ENCODE data around the gene ICA1. TPM values are rescaled to one million over a fixed set of nuclear protein-coding genes. Genes with fewer than 3 reads are reported as not detected.

Gene ICA1
- total RNA-seq, 1 donor: 4.3 TPM

DNA sequence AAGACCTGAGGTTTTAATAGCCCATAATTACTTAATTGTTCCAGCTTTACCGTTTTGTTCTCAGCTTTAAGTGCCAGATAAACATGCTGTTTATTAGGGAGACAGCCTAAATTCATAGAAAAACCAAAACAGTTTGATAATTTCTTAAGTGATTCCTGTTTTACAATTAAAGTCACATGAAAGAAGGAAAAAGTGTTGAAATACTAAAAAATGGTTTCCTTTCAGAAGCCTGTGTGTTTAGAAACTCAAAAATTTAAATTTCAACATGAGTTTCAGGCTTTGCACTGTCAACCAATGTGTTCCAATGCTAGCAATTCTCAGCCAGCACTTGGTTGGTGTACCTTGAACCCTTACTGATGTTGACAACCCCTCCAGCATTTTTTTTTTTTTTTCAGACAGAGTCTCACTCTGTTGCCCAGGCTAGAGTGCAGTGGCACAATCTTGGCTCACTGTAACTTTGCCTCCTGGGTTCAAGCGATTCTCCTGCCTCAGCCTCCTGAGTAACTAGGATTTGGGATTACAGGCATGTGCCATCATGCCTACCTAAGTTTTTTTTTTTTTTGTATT lies 135.3 kb downstream of the ICA1 start:
- no peak for DNase-seq (ENCODE audit: low read depth)
- no peak overlapping the region for H3K4me3 ChIP-seq (ENCODE audit: low read depth, low read length)
- TF ChIP-seq, protein P1, sequence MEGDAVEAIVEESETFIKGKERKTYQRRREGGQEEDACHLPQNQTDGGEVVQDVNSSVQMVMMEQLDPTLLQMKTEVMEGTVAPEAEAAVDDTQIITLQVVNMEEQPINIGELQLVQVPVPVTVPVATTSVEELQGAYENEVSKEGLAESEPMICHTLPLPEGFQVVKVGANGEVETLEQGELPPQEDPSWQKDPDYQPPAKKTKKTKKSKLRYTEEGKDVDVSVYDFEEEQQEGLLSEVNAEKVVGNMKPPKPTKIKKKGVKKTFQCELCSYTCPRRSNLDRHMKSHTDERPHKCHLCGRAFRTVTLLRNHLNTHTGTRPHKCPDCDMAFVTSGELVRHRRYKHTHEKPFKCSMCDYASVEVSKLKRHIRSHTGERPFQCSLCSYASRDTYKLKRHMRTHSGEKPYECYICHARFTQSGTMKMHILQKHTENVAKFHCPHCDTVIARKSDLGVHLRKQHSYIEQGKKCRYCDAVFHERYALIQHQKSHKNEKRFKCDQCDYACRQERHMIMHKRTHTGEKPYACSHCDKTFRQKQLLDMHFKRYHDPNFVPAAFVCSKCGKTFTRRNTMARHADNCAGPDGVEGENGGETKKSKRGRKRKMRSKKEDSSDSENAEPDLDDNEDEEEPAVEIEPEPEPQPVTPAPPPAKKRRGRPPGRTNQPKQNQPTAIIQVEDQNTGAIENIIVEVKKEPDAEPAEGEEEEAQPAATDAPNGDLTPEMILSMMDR (IDR thresholded peaks at IDR 0.05; ENCODE audit: insufficient read depth, low read depth, low read length): no peak

DNA sequence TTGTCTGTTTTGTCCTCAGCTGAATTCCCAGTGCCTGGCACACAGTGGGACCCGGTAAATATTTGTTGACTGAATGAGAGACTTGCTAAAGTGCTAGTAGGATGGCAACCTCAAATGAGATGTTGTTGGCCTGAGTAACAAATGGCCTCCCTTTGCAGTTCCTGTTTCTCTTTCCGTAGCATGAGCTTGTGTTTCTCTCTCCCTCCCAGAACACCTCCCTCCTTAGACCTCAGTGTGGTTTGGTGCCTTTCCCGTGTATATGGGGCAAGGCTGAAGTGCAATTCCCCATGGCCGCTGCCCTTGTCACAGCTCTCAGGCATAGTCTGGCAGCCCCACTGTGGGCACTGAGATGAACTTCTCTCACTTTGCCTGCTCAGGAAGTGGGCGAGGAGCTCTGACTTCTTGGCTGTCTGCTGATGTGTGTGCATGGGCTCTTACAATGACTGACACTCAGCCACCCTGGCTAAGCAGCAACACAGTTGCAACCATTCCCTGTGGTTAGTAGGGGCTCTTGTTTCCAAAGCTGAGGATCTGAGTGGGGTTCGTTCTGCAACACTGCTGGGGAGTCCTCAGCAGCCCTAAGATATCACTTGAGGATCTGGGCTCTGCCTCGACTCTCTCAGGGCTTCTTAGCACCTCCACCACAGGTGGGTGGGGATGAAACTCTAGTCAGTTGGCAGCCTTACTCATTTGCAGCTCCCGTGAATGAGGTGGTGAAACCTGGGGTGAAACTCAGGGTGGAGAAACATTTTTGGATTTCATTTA lies 136.1 kb downstream of the ICA1 start:
- H3K4me3 ChIP-seq (ENCODE audit: low read depth, low read length): no peak overlapping the region
- TF ChIP-seq, protein P1 (IDR thresholded peaks at IDR 0.05; ENCODE audit: insufficient read depth, low read depth, low read length): no peak

DNA sequence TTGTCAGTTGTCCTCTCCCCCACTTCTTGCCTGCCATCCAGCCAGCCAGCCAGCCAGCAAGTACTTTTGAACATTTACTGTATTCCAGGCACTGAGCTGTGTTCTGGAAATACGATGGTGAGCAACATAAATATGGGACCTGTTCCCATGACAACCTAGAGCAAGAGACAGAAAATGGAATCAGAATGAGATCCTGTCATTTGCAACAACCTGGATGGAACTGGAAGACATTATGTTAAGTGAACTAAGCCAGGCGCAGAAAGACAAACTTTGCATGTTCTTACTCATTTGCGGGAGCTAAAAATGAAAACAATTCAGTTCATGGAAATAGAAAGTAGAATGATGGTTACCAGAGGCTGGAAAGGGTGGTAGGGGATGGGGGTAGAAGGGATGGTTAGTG lies 140.7 kb downstream of the ICA1 start:
- TF ChIP-seq, protein P1 (IDR thresholded peaks at IDR 0.05; ENCODE audit: insufficient read depth, low read depth, low read length): no peak
- H3K4me3 ChIP-seq (ENCODE audit: low read depth, low read length): no peak overlapping the region
- DNase-seq (ENCODE audit: low read depth): no peak

More for the DNA sequence above, 136.1 kb downstream of the ICA1 start:
- no peak for DNase-seq (ENCODE audit: low read depth)

- TF ChIP-seq, protein P1 (IDR thresholded peaks at IDR 0.05; ENCODE audit: insufficient read depth, low read depth, low read length): no peak
- DNase-seq (ENCODE audit: low read depth): no peak
- H3K4me3 ChIP-seq (ENCODE audit: low read depth, low read length): no peak overlapping the region
Observed at GRCh38 chr7:8120390-8121058, 141.4 kb downstream of the ICA1 start.

DNA sequence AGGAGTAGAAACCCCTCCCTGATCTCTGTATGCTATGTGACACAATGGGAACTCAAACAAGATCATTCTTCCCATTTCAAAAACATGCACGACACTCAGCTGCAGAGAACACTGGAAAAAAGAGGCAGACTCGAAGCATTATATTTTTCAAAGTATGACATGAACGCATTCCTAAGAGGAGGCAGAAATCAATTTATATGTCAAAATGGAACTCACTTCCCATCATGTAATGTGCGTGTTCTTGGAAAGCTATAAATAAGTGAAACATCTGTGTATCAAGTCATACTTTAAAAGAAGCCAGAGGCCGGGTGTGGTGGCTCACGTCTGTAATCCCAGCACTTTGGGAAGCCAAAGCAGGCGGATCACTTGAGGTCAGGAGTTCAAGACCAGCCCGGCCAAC lies 142.7 kb downstream of the ICA1 start:
- DNase-seq (ENCODE audit: low read depth): no peak
- TF ChIP-seq, protein P1 (IDR thresholded peaks at IDR 0.05; ENCODE audit: insufficient read depth, low read depth, low read length): no peak
- no peak overlapping the region for H3K4me3 ChIP-seq (ENCODE audit: low read depth, low read length)

GRCh38 chr7:8117195-8117594 lies 144.8 kb downstream of the ICA1 start:
- no peak overlapping the region for H3K4me3 ChIP-seq (ENCODE audit: low read depth, low read length)
- DNase-seq (ENCODE audit: low read depth): no peak
- TF ChIP-seq, protein P1 (IDR thresholded peaks at IDR 0.05; ENCODE audit: insufficient read depth, low read depth, low read length): no peak
